GM21529 (cell line): ENCODE measurements around the gene TMEM220.
"Not testable (repeated sequence)": the region's sequence is repeated elsewhere in the genome, so short reads cannot be mapped to it uniquely, and the experiment has no call there.

ENCODE experiments used
- ATAC-seq: cut with Tn5 transposase; IDR thresholded peaks from one replicate; pipeline ENCODE4 v1.9.1; 2021; ENCODE audit not compliant: unreplicated experiment

The TMEM220 gene

DNA sequence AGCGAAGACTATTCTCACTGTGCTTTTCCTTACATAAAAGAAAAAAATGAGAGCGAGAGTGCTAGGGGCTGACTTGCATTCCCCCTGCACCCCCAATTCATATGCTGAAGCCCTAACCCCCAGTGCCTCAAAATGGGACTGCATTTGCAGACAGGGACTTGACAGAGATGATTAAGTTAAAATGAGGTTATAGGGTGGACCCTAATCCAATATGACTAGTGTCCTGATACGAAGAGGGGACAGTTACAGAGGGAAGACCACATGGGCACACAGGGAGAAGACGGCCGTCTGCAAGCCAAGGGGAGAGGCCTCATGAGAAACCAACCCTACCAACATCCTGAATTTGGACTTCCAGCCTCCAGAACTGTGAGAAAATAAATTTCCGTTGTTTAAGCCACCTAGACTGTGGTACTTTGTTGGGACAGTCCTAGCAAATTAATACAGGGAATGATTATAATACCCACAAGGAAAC lies 1.6 kb upstream of the TMEM220 start:
- ATAC-seq = no peak

GRCh38 chr17:10730247-10730646 lies 424 bp upstream of the TMEM220 start:
- ATAC-seq = not testable (repeated sequence)

- no peak for ATAC-seq
These were observed 1.4 kb downstream of the TMEM220 start for GRCh38 chr17:10728331-10728892.

- ATAC-seq = no peak
These were observed 2.6 kb downstream of the TMEM220 start for GRCh38 chr17:10727192-10727591.

- no peak for ATAC-seq
These were observed 3.6 kb downstream of the TMEM220 start for GRCh38 chr17:10726196-10726595.

DNA sequence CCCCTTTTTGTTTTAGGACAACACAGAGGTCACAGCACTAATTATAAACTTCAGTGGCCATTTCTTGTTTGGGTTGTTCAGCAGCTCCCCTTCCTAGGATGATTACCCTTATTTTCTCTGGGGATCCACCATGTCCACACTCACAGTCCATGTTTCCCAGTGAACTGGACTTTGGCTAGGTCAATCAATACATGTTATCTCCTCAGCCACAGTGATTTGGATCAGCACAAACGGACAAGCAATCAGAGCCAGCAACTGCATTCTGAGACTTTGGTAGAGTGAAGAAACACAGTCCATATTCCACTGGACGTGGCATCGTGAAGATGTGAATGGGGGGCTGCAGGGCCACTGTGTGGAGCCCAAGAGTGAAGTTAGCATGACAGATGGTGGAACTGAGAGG lies 4.6 kb downstream of the TMEM220 start:
- no peak for ATAC-seq

DNA sequence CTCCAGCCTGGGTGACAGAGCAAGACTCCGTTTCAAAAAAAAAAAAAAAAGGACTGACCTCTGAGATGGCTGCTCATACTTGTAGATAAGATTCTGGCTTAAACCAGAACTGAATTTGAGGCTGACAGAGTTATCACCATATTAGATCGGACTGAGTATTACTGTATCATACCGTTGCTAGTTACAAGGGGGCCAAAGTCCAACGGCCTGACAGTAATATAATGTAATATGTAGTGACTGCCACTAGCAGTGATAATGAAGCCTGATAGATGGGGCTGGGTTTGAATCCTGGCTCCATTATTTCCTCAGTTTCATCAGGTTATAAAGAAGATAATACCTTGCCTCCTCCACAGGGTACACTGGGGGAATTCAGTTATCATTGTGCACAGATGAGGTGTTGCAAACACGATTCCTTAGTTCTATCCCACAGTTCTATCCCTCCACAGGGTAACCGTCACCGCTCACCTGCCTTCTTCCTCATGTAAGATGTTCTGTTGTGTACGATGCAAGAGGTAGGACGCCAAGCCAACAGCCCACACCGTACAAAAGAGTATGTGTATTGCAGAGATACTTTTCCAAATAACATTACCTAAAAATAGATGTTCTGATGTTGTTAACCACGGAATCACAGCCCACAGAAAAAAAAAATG lies 5.2 kb downstream of the TMEM220 start:
- ATAC-seq = no peak

GRCh38 chr17:10718547-10718946 lies 11.3 kb downstream of the TMEM220 start:
- ATAC-seq = no peak

DNA sequence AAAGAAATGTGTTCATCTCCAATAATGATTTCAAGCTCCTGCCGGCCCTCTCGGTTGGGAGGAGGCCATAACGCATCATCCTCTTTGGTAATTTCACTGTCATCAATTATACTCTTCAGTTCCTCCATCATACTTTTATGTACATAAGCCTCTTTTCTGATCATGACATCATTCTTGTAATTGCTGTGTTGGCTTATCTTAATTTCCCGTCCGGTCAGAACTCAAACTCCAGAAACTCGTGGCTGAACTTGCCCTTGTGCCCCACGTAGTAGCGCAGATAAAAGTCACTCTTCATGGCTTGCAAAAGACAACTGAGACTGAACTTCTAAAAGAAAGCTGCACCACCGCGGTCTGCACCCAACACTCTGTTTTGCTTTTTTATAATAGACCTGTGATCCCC lies 13.6 kb downstream of the TMEM220 start:
- no peak for ATAC-seq

DNA sequence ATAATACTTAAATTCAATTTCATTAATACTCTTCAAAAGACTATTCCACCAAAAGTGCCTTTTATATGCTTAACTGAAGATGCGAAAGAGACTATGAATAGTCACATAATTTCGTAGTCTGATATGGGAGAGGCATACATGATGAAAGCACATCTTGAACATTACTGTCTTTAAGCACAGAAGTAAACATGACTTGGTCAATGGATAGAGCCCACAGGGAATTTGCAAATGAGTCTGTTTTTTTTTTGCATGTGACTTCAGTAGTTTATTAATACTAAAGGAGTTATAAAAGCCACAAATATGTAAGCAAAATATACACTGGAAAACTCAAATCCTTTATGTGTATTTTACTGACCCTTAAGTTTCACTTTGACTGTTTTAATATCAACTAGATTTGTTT lies 16.5 kb downstream of the TMEM220 start:
- ATAC-seq = no peak

GRCh38 chr17:10705727-10706126 lies 24.1 kb downstream of the TMEM220 start:
- no peak for ATAC-seq

DNA sequence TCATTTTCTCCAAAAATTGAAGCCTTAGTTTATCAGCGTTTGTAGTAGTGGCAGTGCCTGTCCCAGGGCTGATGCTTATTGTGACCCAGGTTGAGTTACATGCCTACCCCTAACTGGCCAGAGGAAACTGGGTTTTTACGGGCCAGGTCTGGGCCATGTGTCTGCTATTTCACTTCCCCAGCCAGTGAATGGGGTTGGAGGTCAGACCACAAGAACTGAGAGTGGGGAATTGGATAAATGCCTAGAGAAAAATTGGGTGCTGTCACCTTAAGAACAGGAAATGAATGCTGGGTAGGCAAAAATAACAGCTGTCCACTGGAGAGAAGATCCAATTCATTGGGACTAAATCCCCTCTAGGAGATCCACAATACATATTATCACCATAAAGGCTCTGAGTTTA lies 27.2 kb downstream of the TMEM220 start:
- ATAC-seq = no peak

GRCh38 chr17:10699856-10700255 lies 30.0 kb downstream of the TMEM220 start:
- no peak for ATAC-seq

GRCh38 chr17:10698096-10698818 lies 31.6 kb downstream of the TMEM220 start:
- ATAC-seq = no peak

GRCh38 chr17:10697092-10698081 lies 32.4 kb downstream of the TMEM220 start, which contains the start of the genes ADPRM and SCO1:
Gene ADPRM, plus strand, starts transcription at chr17:10697594. Its CDS starts 7,333 bp downstream, at chr17:10704927.
Gene SCO1, minus strand, starts transcription at chr17:10697533. Its CDS starts 26 bp downstream, at chr17:10697507.
- peak; percentile 96 for ATAC-seq

GRCh38 chr17:10695875-10696407 lies 33.9 kb downstream of the TMEM220 start:
- not testable (repeated sequence) for ATAC-seq

DNA sequence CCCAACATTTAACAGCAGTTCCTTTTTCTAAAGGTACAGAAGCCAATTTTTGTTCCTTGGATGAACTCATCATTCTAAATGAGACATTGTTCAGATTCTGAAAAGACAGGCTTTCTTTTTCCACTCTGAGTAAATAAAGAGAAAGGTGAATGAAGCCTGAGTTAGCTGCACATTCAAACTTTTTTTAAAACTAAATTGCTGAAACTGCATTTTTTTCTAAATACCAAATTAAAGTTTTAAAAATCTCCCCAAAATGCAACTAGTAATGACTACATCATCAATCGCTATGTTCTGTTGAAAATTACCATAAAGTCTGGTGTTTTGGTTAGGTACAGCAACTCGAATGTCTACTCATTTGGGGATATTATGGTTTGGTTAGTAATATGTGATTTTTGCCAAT lies 42.3 kb downstream of the TMEM220 start:
- no peak for ATAC-seq

DNA sequence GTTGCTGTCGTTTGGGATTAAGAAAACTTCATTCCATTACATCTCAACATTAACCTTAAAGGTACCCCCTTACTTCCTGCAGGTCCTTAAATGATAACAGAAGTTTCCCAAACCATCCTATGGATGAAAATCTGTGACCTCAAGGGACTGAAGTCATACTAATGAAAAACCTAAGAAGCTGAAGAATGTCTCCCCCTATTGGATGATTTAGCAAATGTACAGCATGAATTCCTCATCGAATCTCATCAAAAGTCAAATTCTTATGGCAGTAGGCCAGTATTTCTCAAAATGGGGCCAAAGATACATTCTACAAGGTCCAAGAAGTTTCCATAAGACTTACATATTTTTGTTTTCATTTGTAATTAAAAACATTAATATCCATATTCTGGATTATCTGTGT lies 46.0 kb downstream of the TMEM220 start:
- ATAC-seq = no peak

DNA sequence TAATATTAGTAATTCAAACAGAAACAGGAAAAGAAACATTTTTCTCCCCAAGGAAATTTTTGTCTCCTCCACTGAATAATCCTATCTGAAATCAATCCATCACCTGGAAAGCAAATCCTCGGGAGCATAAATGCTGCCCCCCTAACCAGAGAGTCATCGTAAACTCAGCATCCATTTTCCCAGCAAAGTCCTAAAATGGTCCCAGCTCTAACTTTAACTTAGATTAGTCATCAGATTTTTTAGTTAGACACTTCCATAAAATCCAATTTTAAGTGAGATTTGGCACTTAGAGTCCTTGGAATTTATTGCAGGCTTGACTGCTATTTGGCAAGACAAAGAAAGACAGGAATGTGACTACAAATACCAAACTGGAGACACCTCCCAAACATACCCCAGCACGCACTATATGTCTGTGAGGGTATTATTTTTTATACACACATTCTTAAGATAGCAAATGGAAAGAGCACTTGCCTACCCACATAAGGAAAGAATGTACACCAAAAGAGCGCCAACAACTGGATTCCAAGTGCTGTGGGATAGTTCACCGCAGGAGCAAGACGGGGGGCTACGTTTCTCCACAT lies 47.9 kb downstream of the TMEM220 start:
- no peak for ATAC-seq

GRCh38 chr17:10674704-10675103 lies 55.1 kb downstream of the TMEM220 start:
- no peak for ATAC-seq
